GM23338 (cell line): ENCODE data around the gene DSG2. TPM values are rescaled to one million over a fixed set of nuclear protein-coding genes. Genes with fewer than 3 reads are reported as not detected.

ENCODE experiments used
- ATAC-seq: fragments of 200-7000 bp; cut with Tn5 transposase; 3 replicates; pipeline ENCODE4 v1.9.1; 2020
- DNase-seq: peaks from one replicate; pipeline ENCODE4 v3.0.0-alpha.2; 2015; ENCODE audit warnings: low spot score
- H2AFZ ChIP-seq: fragments of 200-600 bp; sonication (generic); 2 replicates; pipeline ENCODE4 v1.8.0; 2016; ENCODE audit warnings: antibody characterized with exemption, mild to moderate bottlenecking, moderate library complexity
- H3F3A ChIP-seq: fragments of 200-600 bp; sonication (generic); replicated peaks from 2 replicates; pipeline ENCODE4 v1.8.0; 2017; ENCODE audit warnings: antibody characterized with exemption, mixed run types, low read depth
- H3K27ac ChIP-seq: fragments of 200-600 bp; sonication (generic); 2 replicates; pipeline ENCODE4 v1.6.1; 2016; ENCODE audit warnings: low read depth
- H3K27me3 ChIP-seq: fragments of 200-600 bp; sonication (generic); 2 replicates; pipeline ENCODE4 v1.8.0; 2016; ENCODE audit warnings: mild to moderate bottlenecking, mixed run types, moderate library complexity; ENCODE audit not compliant: insufficient read depth
- H3K36me3 ChIP-seq: fragments of 200-600 bp; sonication (generic); 2 replicates; pipeline ENCODE4 v1.8.0; 2016; ENCODE audit warnings: mild to moderate bottlenecking; ENCODE audit not compliant: insufficient read depth
- H3K4me1 ChIP-seq: fragments of 200-600 bp; sonication (generic); 2 replicates; pipeline ENCODE4 v1.8.0; 2016; ENCODE audit warnings: mild to moderate bottlenecking, moderate library complexity; ENCODE audit not compliant: insufficient read depth
- H3K4me2 ChIP-seq: fragments of 200-600 bp; sonication (generic); 2 replicates; pipeline ENCODE4 v1.7.1; 2017; ENCODE audit warnings: mixed run types
- H3K4me3 ChIP-seq: fragments of 200-600 bp; sonication (generic); 2 replicates; pipeline ENCODE4 v1.6.1; 2016; ENCODE audit warnings: mixed run types
- H3K79me2 ChIP-seq: fragments of 200-600 bp; sonication (generic); replicated peaks from 2 replicates; pipeline ENCODE4 v1.8.0; 2017; ENCODE audit warnings: mild to moderate bottlenecking; ENCODE audit not compliant: insufficient read depth
- H3K9me2 ChIP-seq: fragments of 200-600 bp; sonication (generic); 2 replicates; pipeline ENCODE4 v1.8.0; 2017; ENCODE audit not compliant: insufficient read depth
- H4K20me1 ChIP-seq: fragments of 200-600 bp; sonication (generic); replicated peaks from 2 replicates; pipeline ENCODE4 v1.8.0; 2017; ENCODE audit warnings: mild to moderate bottlenecking; ENCODE audit not compliant: insufficient read depth
- H3K27ac Mint-ChIP-seq: 2 replicates; pipeline ENCODE4 v1.8.0; 2020; ENCODE audit warnings: inconsistent platforms, mild to moderate bottlenecking, moderate library complexity, mixed read lengths
- H3K27me3 Mint-ChIP-seq: 3 replicates; pipeline ENCODE4 v1.8.0; 2022; ENCODE audit warnings: low read depth, mild to moderate bottlenecking, moderate library complexity, mixed read lengths, inconsistent platforms; ENCODE audit not compliant: insufficient read depth, poor library complexity
- H3K36me3 Mint-ChIP-seq: 3 replicates; pipeline ENCODE4 v1.8.0; 2021; ENCODE audit warnings: low read depth, mild to moderate bottlenecking, inconsistent platforms, moderate library complexity, mixed read lengths
- H3K4me1 Mint-ChIP-seq: 3 replicates; pipeline ENCODE4 v1.8.0; 2020; ENCODE audit warnings: mild to moderate bottlenecking, inconsistent platforms, mixed read lengths
- H3K4me3 Mint-ChIP-seq: 3 replicates; pipeline ENCODE4 v1.8.0; 2021; ENCODE audit warnings: moderate library complexity, mild to moderate bottlenecking, inconsistent platforms, mixed read lengths
- H3K9me3 Mint-ChIP-seq: 3 replicates; pipeline ENCODE4 v1.8.0; 2020; ENCODE audit warnings: moderate library complexity, mild to moderate bottlenecking, inconsistent platforms, mixed read lengths
- CREB1 ChIP-seq: fragments of 250-450 bp; sonication (Bioruptor Pico); IDR thresholded peaks from 2 replicates; pipeline ENCODE4 v1.5.0; 2020; ENCODE audit warnings: low read depth, mild to moderate bottlenecking, moderate library complexity
- EZH2 ChIP-seq: fragments of 200-600 bp; sonication (generic); IDR thresholded peaks from one replicate; pipeline ENCODE4 v1.8.0; 2017; ENCODE audit warnings: antibody characterized with exemption, mild to moderate bottlenecking, low read depth; ENCODE audit not compliant: unreplicated experiment
- EZH2phosphoT487 ChIP-seq: fragments of 200-600 bp; sonication (generic); IDR thresholded peaks from one replicate; pipeline ENCODE4 v1.8.1; 2018; ENCODE audit warnings: antibody characterized with exemption; ENCODE audit not compliant: unreplicated experiment
- JUNB ChIP-seq: IDR thresholded peaks from one replicate; pipeline ENCODE4 v1.6.1; 2016; ENCODE audit warnings: antibody characterized with exemption; ENCODE audit not compliant: unreplicated experiment
- polyA plus RNA-seq: library from polyadenylated mRNA; unstranded; fragments of >200 nt; fragmentation: Nextera tagmentation; extraction: Ambion mirVana; gene quantifications from 2 replicates; pipeline ENCODE4 v1.2.1, GENCODE V29; 2016
- total RNA-seq: library from RNA; depleted of rRNA; stranded (reverse); fragments of >200 nt; shearing (Covaris generic); gene quantifications from 2 replicates; pipeline ENCODE4 v1.2.3, GENCODE V29; 2014
- TF ChIP-seq, protein P1 (sequence below): fragments of 250-450 bp; sonication (Bioruptor Pico); IDR thresholded peaks from 2 replicates; pipeline ENCODE4 v1.5.0; 2020; ENCODE audit warnings: mild to moderate bottlenecking, moderate library complexity
- TF ChIP-seq, protein P2 (sequence below): IDR thresholded peaks from 2 replicates; pipeline ENCODE4 v1.6.1; 2016; ENCODE audit warnings: antibody characterized with exemption
- TF ChIP-seq, protein P3 (sequence below), 2 experiments: fragments of 200-600 bp in 1 of 2; sonication (generic) in 1 of 2; conservative IDR thresholded peaks; 2 replicates each; pipeline versions ENCODE4 v1.5.1 to v1.6.1; 2016 to 2017; ENCODE audit warnings: antibody characterized with exemption in 2 of 2, low read depth in 2 of 2, mild to moderate bottlenecking in 2 of 2, moderate library complexity in 1 of 2

The DSG2 gene
- total and polyA plus RNA-seq, 2 experiments from 2014 or later, result 44.7 to 144 TPM

DNA sequence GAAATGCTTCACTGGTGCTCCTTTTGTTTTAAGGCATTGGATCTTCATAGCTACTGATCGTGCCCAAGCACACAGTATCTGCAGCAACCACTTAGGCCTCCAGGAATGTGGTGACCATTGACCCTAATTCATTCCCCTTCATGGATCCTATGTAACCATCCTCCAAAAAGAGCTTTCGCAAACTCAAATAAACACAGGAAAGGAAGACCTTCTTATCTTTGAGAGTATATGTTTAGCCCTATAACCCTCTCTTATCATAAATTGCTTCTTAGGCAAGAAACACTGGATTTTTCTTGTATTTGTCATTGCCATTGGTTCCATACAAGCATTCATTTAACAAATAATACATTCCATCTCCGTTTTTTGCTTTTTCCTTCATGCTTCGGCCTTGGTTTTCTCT, 89.6 kb downstream of the DSG2 start (continued):
- TF ChIP-seq, protein P1, sequence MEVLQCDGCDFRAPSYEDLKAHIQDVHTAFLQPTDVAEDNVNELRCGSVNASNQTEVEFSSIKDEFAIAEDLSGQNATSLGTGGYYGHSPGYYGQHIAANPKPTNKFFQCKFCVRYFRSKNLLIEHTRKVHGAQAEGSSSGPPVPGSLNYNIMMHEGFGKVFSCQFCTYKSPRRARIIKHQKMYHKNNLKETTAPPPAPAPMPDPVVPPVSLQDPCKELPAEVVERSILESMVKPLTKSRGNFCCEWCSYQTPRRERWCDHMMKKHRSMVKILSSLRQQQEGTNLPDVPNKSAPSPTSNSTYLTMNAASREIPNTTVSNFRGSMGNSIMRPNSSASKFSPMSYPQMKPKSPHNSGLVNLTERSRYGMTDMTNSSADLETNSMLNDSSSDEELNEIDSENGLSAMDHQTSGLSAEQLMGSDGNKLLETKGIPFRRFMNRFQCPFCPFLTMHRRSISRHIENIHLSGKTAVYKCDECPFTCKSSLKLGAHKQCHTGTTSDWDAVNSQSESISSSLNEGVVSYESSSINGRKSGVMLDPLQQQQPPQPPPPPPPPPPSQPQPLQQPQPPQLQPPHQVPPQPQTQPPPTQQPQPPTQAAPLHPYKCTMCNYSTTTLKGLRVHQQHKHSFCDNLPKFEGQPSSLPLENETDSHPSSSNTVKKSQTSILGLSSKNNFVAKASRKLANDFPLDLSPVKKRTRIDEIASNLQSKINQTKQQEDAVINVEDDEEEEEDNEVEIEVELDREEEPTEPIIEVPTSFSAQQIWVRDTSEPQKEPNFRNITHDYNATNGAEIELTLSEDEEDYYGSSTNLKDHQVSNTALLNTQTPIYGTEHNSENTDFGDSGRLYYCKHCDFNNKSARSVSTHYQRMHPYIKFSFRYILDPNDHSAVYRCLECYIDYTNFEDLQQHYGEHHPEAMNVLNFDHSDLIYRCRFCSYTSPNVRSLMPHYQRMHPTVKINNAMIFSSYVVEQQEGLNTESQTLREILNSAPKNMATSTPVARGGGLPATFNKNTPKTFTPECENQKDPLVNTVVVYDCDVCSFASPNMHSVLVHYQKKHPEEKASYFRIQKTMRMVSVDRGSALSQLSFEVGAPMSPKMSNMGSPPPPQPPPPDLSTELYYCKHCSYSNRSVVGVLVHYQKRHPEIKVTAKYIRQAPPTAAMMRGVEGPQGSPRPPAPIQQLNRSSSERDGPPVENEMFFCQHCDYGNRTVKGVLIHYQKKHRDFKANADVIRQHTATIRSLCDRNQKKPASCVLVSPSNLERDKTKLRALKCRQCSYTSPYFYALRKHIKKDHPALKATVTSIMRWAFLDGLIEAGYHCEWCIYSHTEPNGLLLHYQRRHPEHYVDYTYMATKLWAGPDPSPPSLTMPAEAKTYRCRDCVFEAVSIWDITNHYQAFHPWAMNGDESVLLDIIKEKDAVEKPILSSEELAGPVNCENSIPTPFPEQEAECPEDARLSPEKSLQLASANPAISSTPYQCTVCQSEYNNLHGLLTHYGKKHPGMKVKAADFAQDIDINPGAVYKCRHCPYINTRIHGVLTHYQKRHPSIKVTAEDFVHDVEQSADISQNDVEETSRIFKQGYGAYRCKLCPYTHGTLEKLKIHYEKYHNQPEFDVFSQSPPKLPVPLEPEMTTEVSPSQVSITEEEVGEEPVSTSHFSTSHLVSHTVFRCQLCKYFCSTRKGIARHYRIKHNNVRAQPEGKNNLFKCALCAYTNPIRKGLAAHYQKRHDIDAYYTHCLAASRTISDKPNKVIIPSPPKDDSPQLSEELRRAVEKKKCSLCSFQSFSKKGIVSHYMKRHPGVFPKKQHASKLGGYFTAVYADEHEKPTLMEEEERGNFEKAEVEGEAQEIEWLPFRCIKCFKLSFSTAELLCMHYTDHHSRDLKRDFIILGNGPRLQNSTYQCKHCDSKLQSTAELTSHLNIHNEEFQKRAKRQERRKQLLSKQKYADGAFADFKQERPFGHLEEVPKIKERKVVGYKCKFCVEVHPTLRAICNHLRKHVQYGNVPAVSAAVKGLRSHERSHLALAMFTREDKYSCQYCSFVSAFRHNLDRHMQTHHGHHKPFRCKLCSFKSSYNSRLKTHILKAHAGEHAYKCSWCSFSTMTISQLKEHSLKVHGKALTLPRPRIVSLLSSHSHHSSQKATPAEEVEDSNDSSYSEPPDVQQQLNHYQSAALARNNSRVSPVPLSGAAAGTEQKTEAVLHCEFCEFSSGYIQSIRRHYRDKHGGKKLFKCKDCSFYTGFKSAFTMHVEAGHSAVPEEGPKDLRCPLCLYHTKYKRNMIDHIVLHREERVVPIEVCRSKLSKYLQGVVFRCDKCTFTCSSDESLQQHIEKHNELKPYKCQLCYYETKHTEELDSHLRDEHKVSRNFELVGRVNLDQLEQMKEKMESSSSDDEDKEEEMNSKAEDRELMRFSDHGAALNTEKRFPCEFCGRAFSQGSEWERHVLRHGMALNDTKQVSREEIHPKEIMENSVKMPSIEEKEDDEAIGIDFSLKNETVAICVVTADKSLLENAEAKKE, result no peak
- no peak for TF ChIP-seq JUNB
- TF ChIP-seq EZH2phosphoT487, result no peak
- no peak for TF ChIP-seq CREB1 (CRISPR knock-in tag)
- TF ChIP-seq EZH2, result no peak

DNA sequence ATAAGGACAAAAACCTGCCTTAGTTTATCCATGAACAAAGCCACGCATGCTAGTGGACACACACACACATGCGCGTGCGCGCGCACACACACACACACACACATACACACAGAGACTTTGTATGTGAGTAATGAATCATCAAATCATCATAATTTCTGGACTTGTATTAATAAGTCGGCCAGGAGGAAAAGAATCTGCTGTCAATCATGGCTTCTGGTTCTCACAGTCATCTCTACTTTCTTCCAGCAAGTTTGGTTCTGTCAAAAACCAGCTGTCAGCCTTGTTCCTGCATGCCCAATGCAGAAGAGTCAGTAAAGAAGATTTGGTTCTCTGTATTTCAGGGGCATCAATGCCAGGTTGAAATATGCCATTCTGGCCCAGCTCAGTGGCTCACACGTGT, 92.6 kb downstream of the DSG2 start:
- Mint-ChIP-seq H3K27me3 (peaks cover 4% of the 10 kb centered on the region), H3K27ac (no peak overlapping the region), H3K4me1 (peaks cover 11% of the 10 kb centered on the region; the same call in 2 of the 3 replicates), H3K9me3 (no peaks in the 10 kb centered on the region), H3K36me3 (no peaks in the 10 kb centered on the region), H3K4me3 (no peak overlapping the region)
- ATAC-seq (no peak), DNase-seq (no peak)
- Histone ChIP-seq H3K36me3 (no peaks in the 10 kb centered on the region), H3K27me3 (no peaks in the 10 kb centered on the region), H3F3A (no peaks in the 10 kb centered on the region), H3K27ac (no peak overlapping the region), H3K4me3 (no peak overlapping the region), H3K4me1 (no peaks in the 10 kb centered on the region), H2AFZ (no peak overlapping the region), H4K20me1 (no peaks in the 10 kb centered on the region), H3K4me2 (no peak overlapping the region), H3K79me2 (no peaks in the 10 kb centered on the region), H3K9me2 (peaks cover 4% of the 10 kb centered on the region; the same call in 1 of the 2 replicates)
- TF ChIP-seq JUNB, result no peak
- TF ChIP-seq, protein P2, sequence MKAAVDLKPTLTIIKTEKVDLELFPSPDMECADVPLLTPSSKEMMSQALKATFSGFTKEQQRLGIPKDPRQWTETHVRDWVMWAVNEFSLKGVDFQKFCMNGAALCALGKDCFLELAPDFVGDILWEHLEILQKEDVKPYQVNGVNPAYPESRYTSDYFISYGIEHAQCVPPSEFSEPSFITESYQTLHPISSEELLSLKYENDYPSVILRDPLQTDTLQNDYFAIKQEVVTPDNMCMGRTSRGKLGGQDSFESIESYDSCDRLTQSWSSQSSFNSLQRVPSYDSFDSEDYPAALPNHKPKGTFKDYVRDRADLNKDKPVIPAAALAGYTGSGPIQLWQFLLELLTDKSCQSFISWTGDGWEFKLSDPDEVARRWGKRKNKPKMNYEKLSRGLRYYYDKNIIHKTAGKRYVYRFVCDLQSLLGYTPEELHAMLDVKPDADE, result no peak
- TF ChIP-seq, protein P3, sequence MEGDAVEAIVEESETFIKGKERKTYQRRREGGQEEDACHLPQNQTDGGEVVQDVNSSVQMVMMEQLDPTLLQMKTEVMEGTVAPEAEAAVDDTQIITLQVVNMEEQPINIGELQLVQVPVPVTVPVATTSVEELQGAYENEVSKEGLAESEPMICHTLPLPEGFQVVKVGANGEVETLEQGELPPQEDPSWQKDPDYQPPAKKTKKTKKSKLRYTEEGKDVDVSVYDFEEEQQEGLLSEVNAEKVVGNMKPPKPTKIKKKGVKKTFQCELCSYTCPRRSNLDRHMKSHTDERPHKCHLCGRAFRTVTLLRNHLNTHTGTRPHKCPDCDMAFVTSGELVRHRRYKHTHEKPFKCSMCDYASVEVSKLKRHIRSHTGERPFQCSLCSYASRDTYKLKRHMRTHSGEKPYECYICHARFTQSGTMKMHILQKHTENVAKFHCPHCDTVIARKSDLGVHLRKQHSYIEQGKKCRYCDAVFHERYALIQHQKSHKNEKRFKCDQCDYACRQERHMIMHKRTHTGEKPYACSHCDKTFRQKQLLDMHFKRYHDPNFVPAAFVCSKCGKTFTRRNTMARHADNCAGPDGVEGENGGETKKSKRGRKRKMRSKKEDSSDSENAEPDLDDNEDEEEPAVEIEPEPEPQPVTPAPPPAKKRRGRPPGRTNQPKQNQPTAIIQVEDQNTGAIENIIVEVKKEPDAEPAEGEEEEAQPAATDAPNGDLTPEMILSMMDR (conservative IDR thresholded peaks at IDR 0.05; ENCODE audit: low read depth in 2 of 2), result no peak
- TF ChIP-seq, protein P1, result no peak
